Measurements from ENCODE around the gene SLC25A14.

The SLC25A14 gene

DNA sequence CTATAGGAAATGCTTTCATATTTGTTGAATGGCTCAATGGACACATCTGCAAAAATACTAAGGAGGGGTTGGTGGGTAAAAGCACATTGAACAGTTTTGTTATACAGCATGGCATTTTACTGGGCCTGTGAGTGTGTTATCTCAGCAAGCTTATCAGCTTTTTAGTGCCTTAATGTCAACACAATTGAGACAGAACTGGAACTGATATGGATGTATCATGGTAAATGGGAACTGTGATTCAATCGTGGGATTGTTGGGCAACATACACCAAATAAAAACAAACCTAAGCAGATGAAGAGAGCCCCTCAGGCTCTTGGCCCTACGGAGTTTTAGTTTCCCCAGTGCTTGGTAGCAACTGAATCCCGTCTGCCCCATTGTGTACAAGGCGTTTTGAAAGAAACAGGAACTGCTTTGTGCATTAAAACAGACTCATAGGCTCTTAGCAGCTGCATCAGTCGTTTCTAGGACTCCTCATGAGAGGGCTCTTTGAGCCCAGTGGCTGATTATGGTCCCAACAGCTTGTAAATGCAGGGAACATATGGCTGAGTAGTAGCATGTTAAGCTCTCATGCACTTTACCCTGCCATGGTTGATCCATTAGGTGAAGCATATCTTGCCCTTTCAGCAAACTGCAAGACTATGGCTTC is 38.4 kb downstream of the SLC25A14 start:
- DNase-seq (ENCODE audit: low read depth in 2 of 2), result no peak

DNA sequence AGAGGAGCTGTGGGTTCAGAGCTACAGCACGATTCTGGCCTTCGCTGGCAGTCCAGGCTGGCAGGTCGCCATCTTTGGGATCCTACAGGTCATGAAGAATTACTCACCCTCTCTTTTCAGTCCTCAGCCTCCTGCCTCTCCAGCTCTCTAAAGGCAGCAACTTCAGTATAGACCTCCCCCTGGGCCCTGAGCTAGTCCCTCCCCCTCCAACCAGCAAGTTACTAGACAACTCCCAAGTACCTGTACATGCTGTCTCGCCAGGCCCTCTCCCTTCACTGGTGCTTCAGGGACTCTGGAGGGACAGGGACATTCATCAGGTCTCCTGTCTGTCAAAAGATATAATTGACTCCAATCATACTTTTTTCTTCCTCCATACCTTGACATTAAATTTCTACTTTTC is 45.8 kb downstream of the SLC25A14 start, which contains the start of gene GPR119:
GPR119 (minus strand) TSS at position 155 of the 400 bp plus-strand sequence. CDS start 227 bp downstream, outside the sequence.
- DNase-seq (ENCODE audit: low read depth in 2 of 2), result no peak

DNA sequence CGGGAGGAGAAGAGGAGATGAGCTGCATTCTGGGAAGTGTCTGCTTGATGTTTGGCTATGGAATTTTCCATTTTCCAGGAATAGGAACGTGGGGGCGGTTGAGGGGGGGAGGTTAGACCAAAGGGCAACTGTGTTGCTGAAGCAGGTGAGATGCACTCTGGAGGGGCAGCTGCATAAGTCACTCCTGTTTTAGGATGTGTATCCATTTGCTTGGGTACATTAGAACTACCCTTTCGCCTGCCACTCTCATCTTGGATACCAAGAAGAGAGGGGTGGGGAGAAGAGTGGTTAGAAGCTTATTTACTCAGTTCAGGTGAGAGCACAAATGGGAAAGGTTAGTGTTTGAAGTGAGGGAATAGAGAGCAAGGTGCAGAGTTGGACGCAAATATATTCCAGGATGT is 46.7 kb downstream of the SLC25A14 start:
- DNase-seq (ENCODE audit: low read depth in 2 of 2), result no peak

DNA sequence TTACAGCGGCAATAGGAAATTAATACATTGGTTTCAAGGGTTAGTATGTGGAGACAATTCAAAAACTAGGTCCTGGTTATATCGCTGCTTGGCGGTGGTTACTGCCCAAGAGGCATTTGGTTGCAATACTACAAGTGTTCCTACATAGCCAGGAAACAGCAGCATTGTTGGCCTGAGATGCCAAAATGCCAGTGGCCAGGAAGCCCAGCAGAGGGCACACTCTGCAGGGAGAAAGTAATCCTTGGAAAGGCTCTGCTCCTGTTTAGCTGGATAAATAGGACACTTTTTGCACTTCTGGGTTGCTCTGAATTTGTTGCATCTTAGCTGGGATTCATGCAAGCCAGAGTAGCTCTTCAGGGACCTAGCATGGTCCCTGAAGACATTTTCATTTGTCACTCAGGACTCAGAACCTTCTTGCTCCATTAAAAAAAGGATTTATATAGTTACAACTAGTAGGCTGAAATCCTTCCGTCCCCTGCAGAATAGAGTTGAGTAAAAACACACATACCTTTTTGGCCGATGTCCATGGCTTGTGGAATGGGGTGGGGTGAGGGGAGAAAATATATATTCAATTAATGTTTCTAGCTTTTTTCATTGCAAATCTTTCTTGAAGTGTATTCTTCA is 53.8 kb downstream of the SLC25A14 start:
- no peak for DNase-seq (ENCODE audit: low read depth in 2 of 2)

DNA sequence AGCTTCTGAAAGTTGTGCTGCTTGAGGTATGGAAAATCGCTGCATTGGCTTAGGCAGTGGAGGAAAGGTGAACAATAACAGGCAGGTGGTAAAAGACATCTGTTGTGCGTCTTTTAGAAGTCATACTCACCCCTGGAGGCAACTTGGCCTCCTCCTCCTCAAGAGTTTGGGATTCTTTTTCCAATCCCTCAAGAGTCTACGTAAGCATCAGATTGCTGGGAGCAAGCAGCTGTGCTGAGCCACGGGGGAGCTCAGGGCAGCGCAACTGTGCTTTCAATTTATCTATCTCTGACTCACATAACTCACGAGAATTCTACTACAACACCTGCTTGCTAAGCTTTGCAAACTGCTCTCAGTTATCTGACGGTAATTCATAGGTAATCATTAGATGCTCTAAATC is 55.6 kb downstream of the SLC25A14 start:
- no peak for DNase-seq (ENCODE audit: low read depth in 2 of 2)

DNA sequence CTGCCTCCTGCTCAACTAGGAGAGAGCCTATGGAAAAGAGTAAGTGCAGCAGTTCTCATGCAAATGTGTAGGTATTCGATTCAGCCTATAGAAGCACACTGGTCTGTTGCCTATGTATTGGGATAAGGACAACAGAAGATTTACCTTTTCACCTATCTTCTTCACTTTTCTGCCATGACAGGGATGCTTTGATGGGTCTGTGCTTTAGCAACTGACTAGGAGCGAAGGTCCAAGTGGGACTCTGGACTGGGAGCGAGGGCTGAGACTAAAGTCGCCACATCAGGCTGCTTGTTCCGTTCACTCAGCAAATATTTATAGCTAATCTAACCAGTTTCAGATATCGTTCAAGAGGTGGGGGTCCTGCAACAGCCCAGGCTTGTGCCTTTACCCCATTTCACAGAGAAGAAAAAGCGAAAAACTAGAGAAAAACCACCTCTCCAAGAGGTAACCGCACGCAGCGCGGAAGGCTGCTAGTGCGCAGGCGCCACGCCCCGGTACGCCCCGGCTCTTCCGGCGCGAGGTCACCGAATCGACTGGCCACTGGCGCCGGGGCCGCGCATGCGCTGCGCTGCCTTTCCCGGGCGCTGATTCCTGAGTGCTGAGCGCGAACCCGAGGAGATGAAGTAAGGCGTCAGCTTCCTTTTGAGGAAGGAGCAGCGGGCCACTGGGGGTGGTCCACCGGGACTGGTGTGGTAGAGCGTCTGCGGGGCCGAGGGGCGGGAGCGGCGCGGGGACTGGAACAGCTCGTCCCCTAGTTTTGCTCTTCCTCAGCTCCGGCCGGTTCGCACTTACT is 61.9 kb downstream of the SLC25A14 start, which contains the start of gene RBMX2:
RBMX2 (plus strand) TSS at position 573 of the 793 bp plus-strand sequence; CDS start at position 619, 46 bp downstream.
- peak; percentile 31 to 63 for DNase-seq (ENCODE audit: low read depth in 2 of 2)

DNA sequence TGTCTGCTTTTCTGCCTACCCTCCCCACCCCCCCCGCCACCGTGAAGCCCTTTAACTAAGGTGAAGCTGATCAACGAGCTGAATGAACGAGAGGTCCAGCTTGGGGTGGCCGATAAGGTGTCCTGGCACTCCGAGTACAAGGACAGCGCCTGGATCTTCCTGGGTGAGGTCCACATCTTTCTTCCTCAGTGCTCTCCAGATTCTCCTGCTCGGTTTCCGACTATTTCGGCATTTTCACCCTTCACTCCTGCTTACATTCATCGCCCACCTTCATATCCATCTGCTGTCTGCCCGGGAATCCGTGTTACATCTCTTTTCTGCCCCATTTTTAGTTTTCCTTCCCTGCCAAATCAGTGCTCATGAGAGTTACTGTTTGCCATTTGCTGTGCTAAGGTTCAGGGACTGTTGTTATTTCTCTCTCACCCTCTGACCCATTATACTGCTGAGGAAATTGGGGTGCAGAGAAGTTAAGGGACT is 62.5 kb downstream of the SLC25A14 start:
- no peak for DNase-seq (ENCODE audit: low read depth in 2 of 2)

DNA sequence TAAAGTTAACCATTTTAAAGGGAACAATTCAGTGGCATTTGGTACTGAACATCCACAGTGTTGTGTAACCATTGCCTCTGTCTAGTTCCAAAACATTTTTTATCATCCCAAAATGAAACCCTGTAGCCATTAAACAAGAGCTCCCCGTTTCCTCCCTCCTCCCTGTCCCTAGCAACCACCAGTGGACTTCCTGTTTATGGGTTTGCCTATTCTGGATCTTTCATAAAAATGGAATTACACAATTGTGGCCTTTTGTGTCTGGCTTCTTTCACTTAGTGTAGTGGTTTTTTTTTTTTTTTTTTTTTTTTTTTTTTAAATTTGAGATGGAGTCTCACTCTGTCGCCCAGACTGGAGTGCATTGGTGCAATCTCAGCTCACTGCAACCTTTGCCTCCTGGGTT is 73.7 kb downstream of the SLC25A14 start:
- DNase-seq (ENCODE audit: low read depth in 2 of 2), result no peak

DNA sequence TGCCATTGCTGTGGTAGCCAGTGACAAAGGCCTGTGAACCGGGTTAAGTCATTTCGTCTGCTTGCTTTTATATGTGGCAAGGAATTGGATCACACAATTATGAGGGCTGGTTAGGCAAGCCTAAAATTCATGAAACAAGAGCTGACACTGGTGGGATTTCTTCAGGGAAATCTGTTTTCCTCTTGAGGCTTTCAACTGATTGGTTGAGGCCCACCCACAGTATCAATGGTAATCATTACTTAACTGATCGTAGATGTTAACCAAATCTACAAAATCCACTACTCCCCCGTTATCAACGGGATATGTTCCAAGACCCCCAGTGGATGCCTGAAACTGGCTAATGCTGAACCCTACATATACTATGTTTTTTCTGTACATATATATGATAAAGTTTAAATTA is 75.1 kb downstream of the SLC25A14 start:
- no peak for DNase-seq (ENCODE audit: low read depth in 2 of 2)

DNA sequence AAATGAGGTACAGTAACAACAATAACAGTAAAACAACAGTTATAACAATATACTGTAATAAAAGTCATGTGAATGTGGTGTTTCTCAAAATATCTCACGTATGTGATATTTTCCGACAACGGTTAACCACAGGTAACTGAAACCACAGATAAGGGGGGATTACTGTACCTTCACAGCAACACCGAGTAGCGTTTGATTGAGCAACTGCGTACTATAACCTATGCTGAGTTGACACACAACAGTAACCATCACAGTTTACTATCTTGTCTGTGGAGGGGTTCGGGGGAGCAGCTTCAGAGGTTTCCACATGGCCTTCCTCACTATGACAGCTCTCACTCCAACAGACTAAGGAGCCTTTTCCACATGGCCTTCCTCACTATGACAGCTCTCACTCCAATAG is 75.5 kb downstream of the SLC25A14 start:
- no peak for DNase-seq (ENCODE audit: low read depth in 2 of 2)

DNA sequence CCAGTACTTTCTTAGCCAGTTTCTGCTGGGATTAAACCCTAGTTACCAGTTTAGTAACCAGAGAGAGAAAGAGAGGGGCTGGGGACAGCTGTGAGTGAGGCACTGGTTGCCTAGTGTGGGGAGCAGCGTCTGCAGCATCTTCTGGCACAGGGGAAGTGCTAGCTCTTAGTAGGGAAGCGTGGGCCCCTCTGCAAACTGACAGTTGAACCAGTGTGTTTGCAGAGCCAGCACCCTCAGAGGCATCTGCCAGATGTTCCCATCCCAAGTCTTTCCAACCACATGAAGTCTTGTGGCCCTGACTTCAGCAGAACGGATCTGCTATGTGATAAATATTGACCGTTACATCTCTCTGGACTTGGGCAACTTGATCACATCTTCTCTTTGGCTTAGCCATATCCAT is 77.1 kb downstream of the SLC25A14 start:
- no peak for DNase-seq (ENCODE audit: low read depth in 2 of 2)

DNA sequence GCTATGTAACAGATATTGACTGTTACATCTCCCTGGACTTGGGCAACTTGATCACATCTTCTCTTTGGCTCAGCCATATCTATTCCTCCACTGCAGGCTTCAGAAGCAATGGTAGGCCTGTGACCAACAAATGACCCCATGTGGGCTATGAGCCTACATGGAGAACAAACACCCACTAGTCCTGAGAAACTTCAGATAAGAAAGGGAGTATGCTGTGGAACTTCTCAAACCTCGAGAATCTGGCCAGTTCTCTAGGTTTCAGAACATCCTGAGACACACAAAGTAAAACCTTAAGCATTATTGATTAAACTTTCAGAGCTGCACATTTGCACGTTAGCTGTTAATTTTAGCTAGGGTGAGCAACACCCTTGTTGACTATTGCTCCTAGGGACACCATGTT is 78.3 kb downstream of the SLC25A14 start:
- no peak for DNase-seq (ENCODE audit: low read depth in 2 of 2)

DNA sequence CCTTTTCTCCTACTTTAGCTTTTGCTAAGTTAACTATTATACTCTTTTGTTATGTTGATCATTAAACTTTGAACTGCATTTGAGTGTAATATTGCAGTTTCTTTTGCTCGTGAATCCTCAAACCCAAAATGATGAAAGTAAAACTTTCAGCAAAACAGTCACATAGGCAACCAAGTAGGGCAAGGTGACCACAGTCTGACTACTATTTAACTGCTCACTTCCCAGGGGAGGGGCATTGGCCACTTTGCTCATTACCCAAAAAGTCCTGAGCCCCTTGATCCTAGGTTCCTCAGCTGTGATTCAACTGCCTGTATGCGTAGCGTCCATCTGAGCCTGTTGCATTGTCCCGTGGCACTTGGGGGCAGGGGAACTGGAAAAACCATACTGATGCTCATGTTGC is 79.0 kb downstream of the SLC25A14 start:
- DNase-seq (ENCODE audit: low read depth in 2 of 2), result no peak

DNA sequence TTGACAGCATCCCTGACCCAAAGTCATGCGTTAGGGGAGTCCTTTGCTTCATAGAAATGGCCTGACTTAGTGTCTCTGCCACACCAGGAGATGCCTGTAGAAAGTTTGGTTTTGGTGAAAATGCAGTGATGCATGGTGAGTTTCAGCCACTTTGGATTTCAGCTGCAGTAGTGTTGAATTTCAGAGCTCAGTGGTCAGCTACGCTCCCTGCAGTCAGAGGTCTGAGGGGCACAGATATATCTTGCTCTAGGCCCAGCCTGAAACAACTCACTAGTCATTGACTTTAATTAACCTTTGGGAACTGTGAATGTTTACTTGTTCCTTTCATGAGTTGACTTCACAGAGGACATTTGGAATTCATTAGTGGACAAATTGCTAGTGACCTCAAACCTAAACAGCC is 79.5 kb downstream of the SLC25A14 start:
- no peak for DNase-seq (ENCODE audit: low read depth in 2 of 2)

Measured in stimulated activated CD8-positive, alpha-beta memory T cell treated with anti-CD3 and anti-CD28 coated beads, Interleukin-7, amount 100 ng/mL, for 4 hours (primary cell).